ENCODE data around the gene OSBP2.
"Not testable (repeated sequence)": the region's sequence is repeated elsewhere in the genome, so short reads cannot be mapped to it uniquely, and the experiment has no call there.

OSBP2 gene

DNA sequence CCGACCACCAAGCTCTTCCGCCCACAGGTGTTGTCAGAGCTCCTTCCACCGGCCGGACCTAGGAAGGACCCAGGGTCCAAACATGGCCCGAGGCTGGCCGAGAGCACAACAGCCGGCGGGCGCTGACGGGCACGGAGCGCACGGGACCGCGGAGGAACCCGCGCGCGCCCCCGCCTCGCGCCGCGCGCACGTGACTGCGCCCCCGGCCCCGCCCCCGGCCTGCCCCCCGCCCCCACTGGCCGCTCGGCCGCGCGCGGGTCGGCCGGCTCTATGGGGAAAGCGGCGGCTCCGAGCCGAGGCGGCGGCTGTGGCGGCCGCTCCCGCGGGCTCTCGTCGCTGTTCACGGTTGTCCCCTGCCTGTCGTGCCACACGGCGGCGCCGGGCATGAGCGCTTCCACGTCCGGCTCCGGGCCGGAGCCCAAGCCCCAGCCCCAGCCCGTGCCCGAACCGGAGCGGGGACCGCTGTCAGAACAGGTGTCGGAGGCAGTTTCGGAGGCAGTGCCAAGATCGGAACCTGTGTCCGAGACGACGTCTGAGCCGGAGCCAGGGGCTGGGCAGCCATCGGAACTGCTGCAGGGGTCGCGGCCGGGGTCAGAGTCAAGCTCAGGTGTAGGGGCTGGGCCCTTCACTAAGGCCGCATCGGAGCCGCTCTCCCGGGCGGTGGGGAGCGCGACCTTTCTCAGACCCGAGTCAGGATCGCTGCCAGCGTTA lies at the start of gene OSBP2:
Gene OSBP2 (plus strand): TSS at position 235 of the 711 bp plus-strand sequence. CDS start 36 bp downstream, at position 271.
- peak; percentile 27 for DNase-seq

GRCh38 chr22:30646518-30647160 lies 48.0 kb upstream of the OSBP2 start:
- no peak for DNase-seq

- DNase-seq = no peak
Measured at GRCh38 chr22:30647536-30647935, 47.1 kb upstream of the OSBP2 start.

DNA sequence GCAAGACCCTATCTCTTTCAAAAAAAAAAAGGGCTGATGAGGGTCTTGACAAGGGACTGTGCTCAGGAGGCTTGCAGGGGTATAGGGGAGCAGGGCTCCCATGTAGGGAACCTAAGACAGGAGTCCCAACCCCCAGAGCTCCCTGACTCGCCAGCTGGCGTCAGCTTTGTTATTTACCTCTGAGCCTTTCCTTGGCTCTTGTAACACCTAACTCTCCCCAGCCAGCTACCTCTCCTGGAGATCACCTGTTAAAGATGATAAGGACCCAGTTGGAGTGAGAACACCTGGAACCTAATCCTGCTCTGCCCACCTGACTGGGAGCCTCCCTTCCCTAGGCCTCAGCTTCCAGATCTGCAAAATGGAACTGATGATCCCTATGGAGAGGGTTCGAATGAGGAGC lies 45.8 kb upstream of the OSBP2 start:
- no peak for DNase-seq

DNA sequence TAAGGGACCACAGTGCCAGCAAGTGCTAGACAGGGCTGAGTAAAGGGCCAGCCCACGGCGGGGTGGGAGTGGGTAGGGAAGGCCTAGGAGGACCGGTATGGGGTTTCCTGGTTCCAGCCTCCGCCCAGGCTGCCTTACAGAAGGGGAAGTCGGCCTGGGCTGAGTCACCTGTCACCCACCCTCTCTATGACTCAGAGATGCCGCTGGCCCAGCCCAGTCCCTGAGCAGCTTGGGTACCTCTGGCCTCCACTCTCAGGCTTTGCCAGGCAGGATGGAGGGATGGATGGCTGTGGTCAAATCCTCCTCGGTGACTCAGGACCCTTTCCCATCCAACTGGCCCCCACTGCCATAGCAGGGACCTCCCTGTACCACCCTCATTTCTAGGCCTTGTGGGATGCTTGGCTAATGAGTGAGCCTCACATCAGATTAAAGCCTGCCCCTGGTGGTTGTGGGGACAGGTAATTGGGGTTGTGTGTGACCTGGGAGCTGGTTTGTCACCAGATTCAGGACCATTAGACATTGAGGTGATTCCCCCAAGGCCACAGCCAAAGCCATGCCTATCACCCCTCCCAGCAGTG lies 45.2 kb upstream of the OSBP2 start:
- DNase-seq = peak; percentile 90

DNA sequence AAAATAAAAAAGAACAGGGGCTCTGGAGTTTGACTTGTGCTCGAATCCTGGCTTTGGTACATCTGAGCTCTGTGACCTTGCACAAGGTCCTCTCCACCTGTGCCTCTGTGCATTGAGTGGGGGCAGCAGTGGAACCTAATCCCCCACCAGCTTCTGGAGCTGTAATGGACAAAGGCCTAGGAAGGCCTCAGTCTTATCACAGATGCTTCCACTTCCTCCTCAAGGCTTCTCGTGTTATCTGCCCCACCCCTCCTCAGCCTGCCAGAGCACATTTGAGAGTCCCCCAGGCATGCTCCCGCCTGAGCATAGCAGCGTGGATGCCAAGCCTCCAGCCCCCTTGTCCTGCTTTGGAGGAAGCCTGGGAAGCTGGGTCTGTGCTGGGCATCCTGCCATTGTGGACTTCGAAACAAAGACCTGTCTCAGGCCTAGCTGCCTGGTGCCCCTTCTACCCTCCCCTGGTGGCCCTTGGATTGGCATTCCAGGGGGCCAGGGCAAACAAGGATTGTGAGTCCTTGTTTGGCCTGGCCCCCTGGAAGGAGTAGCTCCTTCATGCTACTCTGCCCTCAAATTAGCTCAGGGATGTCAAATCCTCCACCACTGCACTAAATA lies 44.1 kb upstream of the OSBP2 start:
- DNase-seq = no peak

GRCh38 chr22:30652852-30653251 lies 41.8 kb upstream of the OSBP2 start:
- no peak for DNase-seq

- DNase-seq = no peak
Measured at GRCh38 chr22:30654361-30654760, 40.3 kb upstream of the OSBP2 start.

DNA sequence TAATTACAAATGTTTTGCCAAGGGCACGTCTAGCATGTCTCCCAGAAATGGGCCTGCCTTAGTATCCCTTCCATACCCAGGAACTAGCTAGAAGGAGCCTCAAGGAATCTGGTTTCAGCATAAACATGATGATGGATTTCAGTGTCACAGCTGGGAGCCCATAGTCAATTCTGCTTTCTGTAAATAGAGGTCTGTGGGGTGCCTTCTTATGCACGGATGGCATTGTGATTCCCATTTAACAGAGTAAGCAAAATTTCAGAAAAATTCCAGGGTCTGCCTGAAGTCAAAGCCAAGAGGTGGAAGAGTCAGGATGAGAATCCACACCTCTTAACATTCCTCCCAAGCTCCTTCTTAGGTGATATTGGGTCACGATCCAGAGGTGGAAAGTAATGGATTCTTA lies 39.1 kb upstream of the OSBP2 start:
- DNase-seq = no peak

GRCh38 chr22:30662040-30662439 lies 32.6 kb upstream of the OSBP2 start:
- no peak for DNase-seq

GRCh38 chr22:30664798-30665197 lies 29.9 kb upstream of the OSBP2 start:
- DNase-seq = no peak

- no peak for DNase-seq
Measured at GRCh38 chr22:30665266-30665665, 29.4 kb upstream of the OSBP2 start.

GRCh38 chr22:30665786-30666185 lies 28.9 kb upstream of the OSBP2 start:
- no peak for DNase-seq

DNA sequence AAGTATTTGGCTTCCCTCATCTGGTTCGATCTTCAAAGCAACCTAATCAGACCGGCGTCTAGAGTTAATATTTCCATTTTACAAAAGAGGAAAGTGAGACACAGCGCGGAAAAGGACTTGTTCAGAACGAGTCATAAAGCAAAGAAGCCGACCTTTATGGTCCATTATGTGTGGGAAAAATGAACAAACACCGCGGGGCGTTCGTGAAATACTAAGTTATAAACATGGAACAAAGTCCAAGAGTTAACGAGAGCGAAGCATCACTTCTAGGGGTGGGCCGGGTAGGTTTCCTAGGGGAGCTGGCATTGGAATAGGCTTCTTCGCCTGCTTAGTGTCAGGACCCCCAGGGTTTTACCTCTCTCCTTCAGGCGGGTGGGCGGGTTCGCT lies 27.6 kb upstream of the OSBP2 start:
- peak; percentile 17 for DNase-seq

DNA sequence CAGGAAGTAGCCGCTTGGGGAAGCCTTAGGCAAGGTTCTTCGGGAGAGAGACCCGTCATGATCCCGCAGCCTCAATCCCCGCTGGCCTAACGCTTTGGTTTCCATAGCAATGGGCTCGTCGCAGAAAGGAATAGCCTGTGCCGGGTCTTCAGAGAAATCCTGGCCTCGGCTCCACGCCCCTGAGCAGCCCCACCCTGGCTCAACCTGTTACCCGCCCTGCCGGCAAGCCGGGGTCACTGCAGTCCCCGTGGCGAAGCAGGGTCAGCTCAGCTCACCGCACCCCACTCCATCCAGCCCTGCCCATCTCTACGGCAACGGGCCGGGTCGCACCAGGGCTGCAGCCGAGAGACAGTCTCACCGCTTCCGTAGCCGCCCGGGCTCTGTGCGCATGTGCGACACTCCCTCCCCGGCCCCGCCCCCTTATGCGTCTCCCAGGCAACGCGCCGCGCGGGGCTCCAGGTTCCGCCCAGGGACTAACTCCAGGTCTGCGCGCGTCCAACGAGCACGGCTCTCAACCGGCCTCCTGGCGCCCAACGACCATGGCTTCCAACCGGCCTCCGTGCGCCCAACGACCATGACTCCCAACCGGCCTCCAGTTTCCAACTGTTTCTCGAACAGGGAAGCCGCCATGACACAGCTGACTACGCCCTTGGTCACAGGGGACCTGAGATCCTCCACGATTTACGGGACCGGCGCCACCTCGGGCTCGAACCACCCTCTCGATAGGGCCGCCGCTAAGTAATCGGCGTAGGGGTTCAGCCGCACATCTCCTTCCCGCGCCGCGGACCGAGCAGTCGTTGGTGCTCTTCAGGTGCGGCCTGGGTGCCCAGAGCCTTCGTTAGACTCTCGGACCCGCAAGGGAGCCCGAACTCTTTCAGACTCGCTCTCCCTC lies 26.9 kb upstream of the OSBP2 start, which contains the start of gene DUSP18:
Gene DUSP18 (minus strand): TSS at position 382 of the 892 bp plus-strand sequence. CDS start 3,872 bp downstream, outside the sequence.
- peak; percentile 93 for DNase-seq

- no peak for DNase-seq
Measured at GRCh38 chr22:30668386-30668710, 26.3 kb upstream of the OSBP2 start.

- DNase-seq = no peak
Measured at GRCh38 chr22:30671071-30671470, 23.6 kb upstream of the OSBP2 start.

DNA sequence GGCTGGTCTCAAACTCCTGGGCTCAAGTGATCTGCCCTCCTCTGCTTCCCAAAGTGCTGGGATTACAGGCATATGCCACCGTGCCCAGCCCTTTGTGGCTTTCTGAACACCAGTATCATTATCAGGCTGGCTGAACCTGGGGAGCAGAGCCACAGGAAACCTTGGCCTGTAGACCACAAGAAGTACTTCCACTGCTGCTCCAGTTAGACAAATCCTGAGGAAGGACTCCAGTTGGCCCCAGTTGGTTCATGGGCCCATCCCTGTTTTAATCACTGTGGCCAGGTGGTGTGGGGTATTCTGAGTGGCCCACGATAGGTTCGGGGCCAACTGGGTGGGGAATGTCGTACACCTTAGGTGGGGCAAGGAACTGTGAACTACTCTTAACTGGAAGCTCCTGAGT lies 21.5 kb upstream of the OSBP2 start:
- DNase-seq = no peak

- DNase-seq = no peak
Measured at GRCh38 chr22:30674482-30674881, 20.2 kb upstream of the OSBP2 start.

GRCh38 chr22:30675436-30675835 lies 19.2 kb upstream of the OSBP2 start:
- DNase-seq = no peak

GRCh38 chr22:30676565-30676964 lies 18.1 kb upstream of the OSBP2 start:
- DNase-seq = not testable (repeated sequence)

DNA sequence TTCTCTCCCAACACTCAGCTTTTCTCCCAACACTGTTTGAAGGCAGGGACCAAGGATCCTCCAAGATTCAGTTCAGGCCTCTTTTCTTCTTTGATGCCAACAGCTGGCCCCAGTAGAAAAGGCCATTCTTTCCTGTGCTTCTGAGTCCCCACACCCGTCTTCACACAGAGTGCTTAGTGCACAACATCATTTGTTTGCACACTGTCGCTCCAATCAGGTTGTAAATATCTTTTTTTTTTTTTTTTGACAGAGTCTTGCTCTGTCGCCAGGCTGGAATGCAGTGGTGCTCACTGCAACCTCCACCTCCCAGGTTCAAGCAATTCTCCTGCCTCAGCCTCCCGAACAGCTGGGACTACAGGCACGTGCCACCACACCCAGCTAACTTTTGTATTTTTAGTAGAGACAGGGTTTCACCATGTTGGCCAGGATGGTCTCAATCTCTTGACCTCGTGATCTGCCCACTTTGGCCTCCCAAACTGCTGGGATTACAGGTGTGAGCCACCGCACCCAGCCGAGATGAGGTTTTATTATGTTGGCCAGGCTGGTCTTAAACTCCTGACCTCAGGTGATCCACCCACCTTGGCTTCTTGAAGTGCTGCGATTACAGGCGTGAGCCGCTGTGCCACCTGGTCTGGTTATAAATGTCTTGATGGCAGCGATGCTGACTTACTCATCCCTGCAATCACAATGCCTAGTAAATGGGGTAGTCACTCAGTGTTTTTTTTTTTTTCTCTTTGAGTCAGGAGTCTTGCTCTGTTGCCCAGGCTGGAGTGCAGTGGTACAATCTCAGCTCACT lies 14.6 kb upstream of the OSBP2 start:
- DNase-seq = not testable (repeated sequence)
